ENCODE measurements around the gene SLC9C2. TPM values are rescaled to one million over a fixed set of nuclear protein-coding genes. Genes with fewer than 3 reads are reported as not detected.
"Not testable (repeated sequence)": the region's sequence is repeated elsewhere in the genome, so short reads cannot be mapped to it uniquely, and the experiment has no call there.

SLC9C2 gene
- polyA plus RNA-seq, 1 donor: not detected

DNA sequence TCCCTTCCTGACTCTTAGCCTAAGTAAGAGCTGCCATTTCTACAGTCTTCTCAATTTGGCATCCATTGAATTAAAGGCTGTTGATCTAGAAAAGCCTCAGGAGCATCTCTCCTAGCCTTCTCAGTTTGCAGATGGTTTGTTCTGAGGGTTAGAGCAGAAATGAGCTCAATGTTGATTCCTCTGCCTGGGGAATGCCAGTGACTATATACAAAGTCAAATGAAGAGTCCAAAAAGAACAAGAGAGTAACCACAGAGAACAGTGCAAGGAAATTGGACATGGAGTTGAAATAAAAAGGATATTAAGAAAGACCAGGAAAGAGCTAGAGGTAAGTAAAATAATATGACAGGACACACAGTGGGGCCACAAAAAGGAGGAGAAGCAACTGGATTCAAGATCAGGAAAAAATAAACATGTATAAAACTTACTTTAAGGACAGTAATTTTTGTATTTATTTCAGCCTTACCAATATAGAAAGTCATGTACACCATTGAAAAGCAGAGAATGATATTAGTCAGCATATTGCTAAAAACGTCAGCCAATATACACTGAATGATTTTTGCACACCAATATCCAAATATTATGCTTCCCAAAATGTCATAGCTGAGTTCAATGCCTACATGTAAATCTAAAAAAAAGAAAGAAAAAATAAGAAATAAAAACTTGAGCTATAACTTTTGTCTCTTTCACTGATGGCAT lies 21.3 kb downstream of the SLC9C2 start:
- no peak for DNase-seq (ENCODE audit: low read depth)

GRCh38 chr1:173580658-173581057 lies 22.2 kb downstream of the SLC9C2 start:
- DNase-seq (ENCODE audit: low read depth): no peak

- DNase-seq (ENCODE audit: low read depth): no peak
These were observed 22.8 kb downstream of the SLC9C2 start for GRCh38 chr1:173580071-173580470.

- no peak for DNase-seq (ENCODE audit: low read depth)
These were observed 29.3 kb downstream of the SLC9C2 start for GRCh38 chr1:173573596-173573995.

- no peak for DNase-seq (ENCODE audit: low read depth)
These were observed 30.5 kb downstream of the SLC9C2 start for GRCh38 chr1:173572201-173572873.

GRCh38 chr1:173570370-173571007 lies 32.4 kb downstream of the SLC9C2 start:
- DNase-seq (ENCODE audit: low read depth): no peak

GRCh38 chr1:173568483-173568882 lies 34.4 kb downstream of the SLC9C2 start:
- no peak for DNase-seq (ENCODE audit: low read depth)

DNA sequence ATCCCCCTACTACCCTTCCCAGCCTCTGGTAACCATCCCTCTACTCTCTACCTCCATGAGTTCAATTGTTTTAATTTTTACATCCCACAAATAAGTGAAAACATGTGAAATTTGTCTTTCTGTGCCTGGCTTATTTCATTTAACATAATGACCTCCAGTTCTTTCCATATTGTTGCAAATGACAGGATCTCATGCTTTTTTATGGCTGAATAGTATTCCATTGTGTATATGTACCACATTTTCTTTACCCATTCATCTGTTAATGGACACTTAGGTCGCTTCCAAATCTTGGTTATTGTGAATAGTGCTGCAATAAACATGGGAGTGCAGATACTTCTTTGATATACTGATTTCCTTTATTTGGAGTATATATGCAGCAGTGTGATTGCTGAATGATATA lies 39.0 kb downstream of the SLC9C2 start:
- DNase-seq (ENCODE audit: low read depth): not testable (repeated sequence)

DNA sequence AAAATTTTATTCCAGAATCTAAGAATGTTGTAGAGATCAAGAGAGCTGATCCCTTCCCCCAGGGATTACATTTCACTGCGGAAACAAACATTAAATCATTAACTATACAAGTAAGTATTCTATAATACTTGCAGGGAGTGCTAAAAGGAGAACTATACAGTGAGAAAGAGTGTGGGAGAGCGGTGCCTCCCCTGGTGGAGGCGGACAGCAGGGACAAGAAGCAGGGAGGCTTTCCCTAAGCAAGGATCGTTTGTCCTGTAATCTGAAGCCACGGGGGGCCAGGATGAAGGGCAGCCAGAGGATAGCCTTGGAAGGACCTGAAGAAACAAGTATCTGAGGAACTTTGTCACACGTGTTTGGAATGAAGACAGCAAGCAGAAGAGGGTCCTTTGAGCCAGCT lies 40.1 kb downstream of the SLC9C2 start:
- DNase-seq (ENCODE audit: low read depth): no peak

DNA sequence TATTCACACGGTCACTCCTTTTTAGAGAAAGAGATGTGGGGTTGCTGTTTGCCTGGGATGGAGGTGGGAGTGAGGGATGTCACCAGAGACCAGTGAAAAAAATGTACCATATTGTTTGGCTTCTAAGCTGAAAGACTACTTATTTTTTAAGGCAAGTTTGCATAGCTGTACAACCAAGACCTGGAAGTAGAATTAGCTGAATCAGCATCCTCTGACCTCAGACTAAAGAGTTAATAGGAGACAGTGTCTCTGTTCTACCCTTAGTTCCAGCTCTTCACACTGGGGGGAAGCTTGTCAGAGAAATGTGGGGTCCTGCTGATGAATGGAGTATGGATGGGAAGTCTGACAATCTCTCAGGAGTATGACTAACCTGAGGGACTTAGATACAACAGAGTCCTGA lies 41.6 kb downstream of the SLC9C2 start:
- no peak for DNase-seq (ENCODE audit: low read depth)

DNA sequence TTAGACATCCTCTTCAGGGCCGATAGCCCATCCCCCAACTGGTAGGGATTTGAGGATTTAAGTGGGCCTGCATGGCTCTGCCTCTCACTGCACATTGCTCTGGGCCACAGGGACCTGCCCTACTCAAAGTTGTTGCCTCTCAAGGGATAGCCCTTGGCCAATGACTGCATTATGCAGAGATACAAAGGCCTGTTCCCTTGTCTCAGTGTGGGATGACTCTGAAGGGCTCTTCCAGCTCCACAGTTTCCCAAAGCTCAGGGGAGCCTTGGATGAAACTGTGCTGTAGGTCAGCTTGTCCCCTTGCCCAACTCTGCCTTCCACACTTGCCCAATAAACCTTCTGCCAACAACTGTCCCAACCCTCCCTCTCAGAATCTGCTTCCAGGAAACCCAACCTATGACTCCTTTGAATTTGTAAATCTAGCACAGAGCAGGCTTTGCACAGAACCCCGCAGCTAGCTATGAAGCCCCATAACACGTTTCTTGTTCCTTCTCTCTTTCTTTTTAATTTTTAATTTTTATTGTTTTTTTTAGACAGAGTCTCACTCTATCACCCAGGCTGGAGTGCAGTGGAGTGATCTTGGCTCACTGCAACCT lies 42.5 kb downstream of the SLC9C2 start:
- no peak for DNase-seq (ENCODE audit: low read depth)

GRCh38 chr1:173555651-173556305 lies 47.1 kb downstream of the SLC9C2 start:
- DNase-seq (ENCODE audit: low read depth): no peak

GRCh38 chr1:173554541-173555250 lies 48.2 kb downstream of the SLC9C2 start:
- no peak for DNase-seq (ENCODE audit: low read depth)

- DNase-seq (ENCODE audit: low read depth): no peak
These were observed 48.8 kb downstream of the SLC9C2 start for GRCh38 chr1:173554089-173554488.

GRCh38 chr1:173553312-173553711 lies 49.6 kb downstream of the SLC9C2 start:
- no peak for DNase-seq (ENCODE audit: low read depth)

DNA sequence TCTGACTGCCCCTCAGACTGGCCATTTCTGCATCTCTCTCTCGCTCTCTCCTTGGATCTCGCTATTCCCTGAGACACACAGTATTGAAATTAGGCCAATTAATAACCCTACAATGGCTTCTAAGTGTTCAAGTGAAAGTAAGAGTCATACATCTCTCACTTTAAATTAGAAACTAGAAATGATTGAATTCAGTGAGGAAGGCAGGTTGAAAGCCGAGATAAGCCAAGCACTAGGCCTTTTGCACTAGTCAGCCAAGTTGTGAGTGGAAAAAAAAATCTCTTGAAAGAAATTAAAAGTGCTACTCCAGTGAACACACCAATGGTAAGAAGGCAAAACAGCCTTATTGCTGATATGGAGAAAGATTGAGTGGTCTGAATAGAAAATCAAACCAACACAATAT lies 51.2 kb downstream of the SLC9C2 start:
- DNase-seq (ENCODE audit: low read depth): no peak

DNA sequence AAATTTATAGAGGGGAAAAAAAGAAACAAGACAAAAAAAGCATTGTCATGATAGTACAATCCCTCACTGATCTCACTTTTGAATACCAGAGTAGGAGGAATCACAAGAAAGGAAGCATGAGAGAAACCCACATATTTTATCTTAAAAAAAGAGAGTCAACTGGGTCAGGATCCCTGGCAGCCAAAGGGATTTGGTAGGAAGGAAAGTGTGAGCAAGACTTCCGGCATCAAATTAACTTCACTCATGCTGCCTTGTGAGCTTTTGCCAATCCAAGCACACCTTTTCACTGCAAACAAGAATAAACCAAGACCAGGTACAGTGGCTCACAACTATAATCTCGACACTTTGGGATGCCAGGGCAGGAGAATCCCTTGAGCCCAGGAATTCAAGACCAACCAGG lies 53.1 kb downstream of the SLC9C2 start:
- DNase-seq (ENCODE audit: low read depth): no peak

- no peak for DNase-seq (ENCODE audit: low read depth)
These were observed 57.2 kb downstream of the SLC9C2 start for GRCh38 chr1:173545688-173546087.

DNA sequence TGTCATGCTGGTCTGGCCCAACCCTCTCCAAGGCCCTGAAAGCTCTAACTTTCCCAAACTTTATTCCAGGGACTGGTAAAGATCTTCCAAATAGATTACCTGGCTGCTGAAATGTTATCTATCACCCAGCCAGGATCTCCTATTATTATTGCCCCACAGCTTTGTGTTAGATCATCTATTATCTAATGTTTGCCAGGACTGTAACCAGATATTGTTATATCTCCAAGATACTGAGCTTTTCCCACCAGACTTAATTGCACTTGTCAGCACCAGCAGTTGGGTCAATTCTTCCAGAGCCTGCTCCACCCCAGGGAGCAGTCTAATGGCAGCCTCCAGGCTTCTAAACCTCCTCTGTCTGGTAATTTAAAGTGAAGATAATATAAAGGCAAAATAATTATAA lies 66.6 kb downstream of the SLC9C2 start:
- DNase-seq (ENCODE audit: low read depth): no peak

DNA sequence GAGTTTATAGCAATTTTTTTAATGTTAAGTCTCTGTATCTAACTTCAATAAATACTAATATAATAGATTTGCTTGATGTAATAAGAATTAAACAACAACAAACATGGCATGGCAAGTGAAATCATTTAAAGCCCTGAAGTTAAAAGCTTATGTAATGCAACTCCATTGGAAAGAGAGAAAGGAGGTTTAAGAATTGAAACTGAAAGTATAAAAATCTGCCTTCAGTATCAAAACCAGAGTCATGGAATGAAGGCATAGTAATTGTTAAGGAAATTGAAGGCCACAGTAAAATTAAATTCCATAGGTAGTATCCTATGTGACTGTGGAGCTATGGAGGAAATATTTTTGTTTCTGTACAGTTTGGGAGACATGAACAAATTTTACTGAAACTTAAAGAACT lies 70.6 kb downstream of the SLC9C2 start:
- DNase-seq (ENCODE audit: low read depth): no peak
